Stimulated activated CD4-positive, alpha-beta T cell treated with anti-CD3 and anti-CD28 coated beads, Interleukin-4, amount 100 ng/mL, for 4 hours (primary cell): ENCODE data around the gene LIN54.

ENCODE experiments used
- DNase-seq, 2 experiments: peaks; one replicate each; pipeline ENCODE4 v3.0.0-alpha.2; 2020

LIN54 gene

GRCh38 chr4:82890901-82891706, 119.5 kb downstream of the LIN54 start, which contains the start of gene SEC31A:
Gene SEC31A, minus strand, starts transcription at chr4:82891153. Its CDS starts 9,217 bp downstream, at chr4:82881936.
- DNase-seq: peak; percentile 94 to 96

- DNase-seq: no peak
Observed at GRCh38 chr4:82890528-82890900, 120.1 kb downstream of the LIN54 start.

- DNase-seq: no peak
Observed at GRCh38 chr4:82889287-82889686, 121.3 kb downstream of the LIN54 start.

- DNase-seq: no peak
Observed at GRCh38 chr4:82886147-82886942, 124.3 kb downstream of the LIN54 start.

GRCh38 chr4:82885410-82885809, 125.2 kb downstream of the LIN54 start:
- DNase-seq: no peak
